Stimulated activated CD8-positive, alpha-beta memory T cell treated with anti-CD3 and anti-CD28 coated beads, Interleukin-2, amount 100 ng/mL, for 1 hour (primary cell): ENCODE measurements around the gene GPRASP3.

ENCODE experiments used
- DNase-seq, 2 donors: peaks; one replicate each; pipeline ENCODE4 v3.0.0-alpha.2; 2020; ENCODE audit warnings: low read depth in 2 of 2

The GPRASP3 gene

GRCh38 chrX:102765217-102765616 is 44.7 kb downstream of the GPRASP3 start:
- DNase-seq = no peak

GRCh38 chrX:102765809-102766208 is 45.3 kb downstream of the GPRASP3 start:
- no peak for DNase-seq

- no peak for DNase-seq
Observed at GRCh38 chrX:102767287-102767686, 46.7 kb downstream of the GPRASP3 start.

- peak; percentile 38 to 55 for DNase-seq
Observed at GRCh38 chrX:102768987-102769761, 48.6 kb downstream of the GPRASP3 start.
